Measurements from ENCODE around the gene C16orf90. TPM values are rescaled to one million over a fixed set of nuclear protein-coding genes. Genes with fewer than 3 reads are reported as not detected.

The C16orf90 gene
- polyA plus RNA-seq, 1 experiment: not detected

- peaks cover 1% of the 10 kb centered on the region; the same call in 1 of the 2 replicates for H3K36me3 ChIP-seq (ENCODE audit: control insufficient read depth, insufficient read depth, low read length)
- ChIA-PET CTCF (no interaction called here), POLR2A (no interaction called here)
- DNase-seq (ENCODE audit: low read depth): no peak
- peak overlapping the region; percentile 97 for H3K4me3 ChIP-seq (ENCODE audit: low read depth, low read length)
- no peak for TF ChIP-seq CTCF (IDR thresholded peaks at IDR 0.05; ENCODE audit: insufficient read depth, low read depth, low read length)
- H3K27me3 ChIP-seq (ENCODE audit: control insufficient read depth, insufficient read depth, low read length): no peaks in the 10 kb centered on the region
These were observed 36.4 kb downstream of the C16orf90 start for GRCh38 chr16:3458852-3459361.

DNA sequence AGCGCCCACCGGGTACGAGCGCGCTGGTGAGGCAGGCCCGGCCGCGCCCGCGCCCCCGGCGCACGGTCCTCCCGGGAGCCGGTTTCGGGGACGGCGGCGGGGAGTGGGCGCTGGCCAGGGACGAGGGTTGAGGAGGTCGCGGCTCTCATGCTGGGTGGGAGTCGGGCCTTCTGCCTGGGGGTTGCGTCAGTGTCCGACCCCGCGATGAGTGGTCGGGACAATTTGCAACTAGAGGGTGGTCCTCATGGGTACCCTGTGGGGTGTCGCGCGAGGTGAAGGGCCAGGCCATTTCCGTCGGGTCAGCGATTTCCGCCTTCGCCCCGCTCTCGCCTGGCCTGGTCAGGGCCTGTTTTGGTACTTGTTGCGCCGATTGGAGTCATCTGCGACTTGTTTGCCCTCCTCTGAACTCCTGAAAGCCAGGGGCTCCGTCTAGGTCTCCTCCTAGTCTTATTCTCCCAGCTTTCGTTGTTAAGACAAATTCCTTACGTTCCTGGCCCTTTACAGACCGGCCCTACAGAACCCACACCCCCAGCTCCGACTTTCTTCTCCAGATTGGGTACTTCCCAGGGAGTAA lies 36.9 kb downstream of the C16orf90 start:
- no peak for TF ChIP-seq CTCF (IDR thresholded peaks at IDR 0.05; ENCODE audit: insufficient read depth, low read depth, low read length)
- ChIA-PET POLR2A (no interaction called here), CTCF (no interaction called here)
- Histone ChIP-seq H3K4me3 (ENCODE audit: low read depth, low read length) (peak overlapping the region; percentile 97), H3K27me3 (ENCODE audit: control insufficient read depth, insufficient read depth, low read length) (no peaks in the 10 kb centered on the region), H3K36me3 (ENCODE audit: control insufficient read depth, insufficient read depth, low read length) (peaks cover 1% of the 10 kb centered on the region; the same call in 1 of the 2 replicates)
- DNase-seq (ENCODE audit: low read depth): no peak

DNA sequence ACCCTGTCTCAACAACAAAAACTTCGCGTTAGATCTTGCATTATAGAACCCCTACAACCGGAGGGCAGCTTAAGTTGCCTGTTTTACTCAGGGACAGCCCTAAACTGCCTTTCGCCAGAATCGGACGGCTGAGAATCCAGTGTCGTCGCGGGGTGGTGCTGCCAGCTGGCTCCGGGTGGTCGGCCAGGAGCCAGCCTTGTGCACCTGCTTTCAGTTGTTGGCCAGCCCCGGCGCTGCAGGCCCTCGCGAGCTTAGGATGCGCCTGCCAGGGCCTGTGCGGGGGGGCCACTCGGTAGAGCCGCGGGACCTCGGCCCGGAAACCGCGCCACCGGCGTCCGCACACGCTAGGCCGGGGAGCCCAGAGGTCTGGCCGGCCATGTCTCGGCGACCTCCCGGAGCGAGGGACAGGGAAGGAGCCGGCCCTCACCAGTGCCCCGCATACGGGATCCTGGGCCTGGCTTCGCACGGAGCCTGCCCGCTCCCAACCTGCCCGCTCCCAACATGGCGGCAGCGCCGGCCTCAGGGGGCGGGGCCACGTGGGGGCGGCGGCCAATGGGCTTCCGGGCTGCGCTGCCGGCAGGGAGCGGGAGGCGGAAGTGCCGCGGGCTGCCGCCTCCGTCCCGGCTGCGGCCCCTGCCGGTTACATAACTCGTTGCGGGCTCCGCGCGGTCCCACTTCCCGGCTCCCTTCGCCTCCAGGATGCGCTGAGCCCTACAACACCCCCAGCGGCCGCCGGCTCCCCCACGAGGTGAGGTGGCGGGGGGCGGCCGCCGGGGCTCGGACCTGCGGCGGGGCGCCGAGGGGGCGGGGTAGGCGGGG lies 37.6 kb downstream of the C16orf90 start:
- POLR2A ChIA-PET: interaction anchor here (0.6 to 0.9 kb wide), 2 partner anchors 14 to 20 kb away, joined by 3 to 10 read pairs; no protein-coding TSS in a partner anchor
- no peak for DNase-seq (ENCODE audit: low read depth)
- H3K27me3 ChIP-seq (ENCODE audit: control insufficient read depth, insufficient read depth, low read length): no peaks in the 10 kb centered on the region

GRCh38 chr16:3454631-3455147 lies 40.6 kb downstream of the C16orf90 start:
- Histone ChIP-seq H3K36me3 (ENCODE audit: control insufficient read depth, insufficient read depth, low read length) (no peaks in the 10 kb centered on the region), H3K4me3 (ENCODE audit: low read depth, low read length) (no peak overlapping the region), H3K27me3 (ENCODE audit: control insufficient read depth, insufficient read depth, low read length) (no peaks in the 10 kb centered on the region)
- no peak for DNase-seq (ENCODE audit: low read depth)
- CTCF ChIA-PET: no interaction called here
- POLR2A ChIA-PET: no interaction called here
- no peak for TF ChIP-seq CTCF (IDR thresholded peaks at IDR 0.05; ENCODE audit: insufficient read depth, low read depth, low read length)

More for the DNA sequence above, 37.6 kb downstream of the C16orf90 start:
- H3K4me3 ChIP-seq (ENCODE audit: low read depth, low read length): peak overlapping the region; percentile 97
- TF ChIP-seq CTCF (IDR thresholded peaks at IDR 0.05; ENCODE audit: insufficient read depth, low read depth, low read length): peak; percentile 41
- CTCF ChIA-PET: no interaction called here
- H3K36me3 ChIP-seq (ENCODE audit: control insufficient read depth, insufficient read depth, low read length): peaks cover 1% of the 10 kb centered on the region; the same call in 1 of the 2 replicates

GRCh38 chr16:3454093-3454492 lies 41.2 kb downstream of the C16orf90 start:
- no peaks in the 10 kb centered on the region for H3K27me3 ChIP-seq (ENCODE audit: control insufficient read depth, insufficient read depth, low read length)
- TF ChIP-seq CTCF (IDR thresholded peaks at IDR 0.05; ENCODE audit: insufficient read depth, low read depth, low read length): no peak
- no peaks in the 10 kb centered on the region for H3K36me3 ChIP-seq (ENCODE audit: control insufficient read depth, insufficient read depth, low read length)
- DNase-seq (ENCODE audit: low read depth): no peak
- ChIA-PET POLR2A (no interaction called here), CTCF (no interaction called here)
- no peak overlapping the region for H3K4me3 ChIP-seq (ENCODE audit: low read depth, low read length)

Measured in BJ (cell line).